Stimulated activated CD4-positive, alpha-beta T cell treated with anti-CD3 and anti-CD28 coated beads, Interleukin-1b, Interleukin-23, amount 100 ng/mL, for 24 hours (primary cell): ENCODE results near the gene CHCHD2.
"Not testable (repeated sequence)": the region's sequence is repeated elsewhere in the genome, so short reads cannot be mapped to it uniquely, and the experiment has no call there.

Experiments
- DNase-seq, 4 experiments: peaks; one replicate each; pipeline ENCODE4 v3.0.0-alpha.2; 2020; ENCODE audit warnings: low read depth in 4 of 4, low spot score in 1 of 4

The CHCHD2 gene

DNA sequence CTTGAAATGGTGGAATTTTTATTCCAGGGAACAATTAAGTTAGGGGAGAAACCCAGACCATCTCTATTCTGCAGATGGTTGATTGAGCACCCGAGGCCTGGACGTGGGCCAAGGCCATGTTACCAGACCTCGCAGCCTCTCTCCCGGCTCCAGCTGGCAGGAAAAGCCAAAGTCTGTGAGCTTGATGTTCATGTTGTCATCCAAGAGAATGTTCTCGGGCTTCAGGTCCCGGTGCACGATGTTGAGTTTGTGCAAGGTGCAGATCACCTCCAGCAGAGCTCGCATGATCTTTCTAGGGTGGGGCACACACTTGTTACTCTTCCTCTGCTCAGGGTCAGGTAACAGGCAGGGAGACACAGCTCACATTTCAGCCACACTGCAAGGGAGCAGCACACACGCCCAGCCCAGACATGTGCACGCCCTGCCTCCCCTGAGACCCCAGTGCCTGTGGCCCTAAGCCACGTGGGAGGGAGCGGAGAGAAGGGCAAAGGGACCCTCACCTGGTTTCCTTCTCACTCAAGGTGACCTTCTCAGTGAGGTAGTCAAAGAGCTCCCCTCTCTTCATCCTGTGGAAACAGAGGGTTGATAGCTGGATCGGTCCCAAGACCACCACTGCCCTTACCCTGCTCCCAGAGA is 23.0 kb downstream of the CHCHD2 start:
- no peak for DNase-seq

DNA sequence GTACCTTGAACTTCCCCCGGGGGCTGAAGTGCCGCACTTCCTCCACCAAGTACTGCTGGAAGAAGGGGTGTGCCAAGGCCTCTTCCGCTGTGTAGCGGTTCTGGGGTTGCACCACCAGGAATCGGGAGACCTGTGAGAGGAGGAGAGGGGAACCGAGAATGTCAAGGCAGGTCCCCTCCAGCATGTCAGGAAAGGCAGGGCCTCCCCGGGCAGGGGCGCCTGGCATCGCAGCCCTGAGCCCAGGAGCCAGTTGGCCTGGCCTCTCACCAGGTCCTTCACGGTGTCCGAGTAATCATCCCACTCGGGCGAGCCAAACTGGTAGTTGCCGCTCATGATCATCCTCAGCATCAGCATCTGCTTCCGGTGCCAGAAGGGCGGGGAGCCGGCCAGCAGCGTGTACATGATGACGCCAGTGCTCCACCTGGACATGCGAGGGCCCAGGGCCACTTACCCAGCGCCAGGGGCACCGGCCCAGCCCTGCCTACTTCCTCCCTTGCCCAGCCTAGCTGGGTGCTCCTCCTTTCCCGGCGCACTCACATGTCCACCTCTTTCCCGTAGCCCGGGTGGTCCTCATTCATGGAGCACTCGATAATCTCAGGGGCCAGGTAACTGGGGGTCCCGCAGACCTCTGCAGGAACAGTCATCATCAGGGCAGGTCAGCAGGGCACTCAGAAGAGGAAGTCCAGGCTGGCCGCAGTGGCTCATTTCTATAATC is 24.5 kb downstream of the CHCHD2 start:
- no peak for DNase-seq

DNA sequence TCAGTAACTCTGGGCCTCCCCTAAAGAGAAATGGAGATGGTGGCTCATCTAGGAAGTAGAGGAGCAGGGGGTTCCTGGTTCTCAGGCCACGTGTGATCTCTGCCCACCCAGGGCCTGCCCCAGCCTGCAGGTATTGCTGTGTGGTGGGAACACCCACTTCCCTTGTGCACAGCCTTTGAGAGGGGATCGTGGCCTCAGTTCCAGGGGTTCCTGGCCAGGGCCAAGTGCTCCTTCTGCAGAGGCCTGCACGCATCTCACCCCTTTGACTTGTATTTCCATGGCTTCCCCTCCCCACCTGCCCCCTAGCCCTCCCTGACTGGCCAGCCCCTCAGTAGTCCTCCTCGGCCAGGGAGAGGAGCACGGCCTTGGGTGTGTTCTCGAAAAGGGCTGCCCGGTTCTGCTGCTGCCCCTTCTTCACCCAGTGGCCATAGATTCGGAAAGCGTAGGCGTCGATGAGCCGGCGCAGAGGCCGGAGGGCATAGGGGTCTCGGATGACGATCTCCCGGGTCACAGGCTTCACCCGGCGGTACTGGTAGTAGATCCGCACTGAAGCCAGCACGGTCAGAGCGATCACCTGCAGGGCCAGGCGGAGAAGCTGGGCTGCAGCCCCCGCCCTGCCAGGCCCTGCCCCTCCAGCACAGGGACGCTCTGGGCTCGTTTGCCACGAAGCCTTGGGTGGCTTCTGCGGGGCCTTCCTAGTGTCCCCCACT is 25.4 kb downstream of the CHCHD2 start:
- DNase-seq, result not testable (repeated sequence)

DNA sequence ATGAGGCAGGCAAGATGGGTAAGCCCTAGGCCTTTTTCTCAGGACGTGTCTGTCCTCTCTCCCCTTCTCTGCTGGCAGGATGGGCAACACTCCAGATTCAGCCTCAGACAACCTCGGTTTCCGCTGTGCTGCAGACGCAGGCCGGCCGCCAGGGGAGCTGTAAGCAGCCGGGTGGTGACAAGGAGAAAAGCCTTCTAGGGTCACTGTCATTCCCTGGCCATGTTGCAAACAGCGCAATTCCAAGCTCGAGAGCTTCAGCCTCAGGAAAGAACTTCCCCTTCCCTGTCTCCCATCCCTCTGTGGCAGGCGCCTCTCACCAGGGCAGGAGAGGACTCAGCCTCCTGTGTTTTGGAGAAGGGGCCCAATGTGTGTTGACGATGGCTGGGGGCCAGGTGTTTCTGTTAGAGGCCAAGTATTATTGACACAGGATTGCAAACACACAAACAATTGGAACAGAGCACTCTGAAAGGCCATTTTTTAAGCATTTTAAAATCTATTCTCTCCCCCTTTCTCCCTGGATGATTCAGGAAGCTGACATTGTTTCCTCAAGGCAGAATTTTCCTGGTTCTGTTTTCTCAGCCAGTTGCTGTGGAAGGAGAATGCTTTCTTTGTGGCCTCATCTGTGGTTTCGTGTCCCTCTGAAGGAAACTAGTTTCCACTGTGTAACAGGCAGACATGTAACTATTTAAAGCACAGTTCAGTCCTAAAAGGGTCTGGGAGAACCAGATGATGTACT is 26.7 kb downstream of the CHCHD2 start:
- no peak for DNase-seq

DNA sequence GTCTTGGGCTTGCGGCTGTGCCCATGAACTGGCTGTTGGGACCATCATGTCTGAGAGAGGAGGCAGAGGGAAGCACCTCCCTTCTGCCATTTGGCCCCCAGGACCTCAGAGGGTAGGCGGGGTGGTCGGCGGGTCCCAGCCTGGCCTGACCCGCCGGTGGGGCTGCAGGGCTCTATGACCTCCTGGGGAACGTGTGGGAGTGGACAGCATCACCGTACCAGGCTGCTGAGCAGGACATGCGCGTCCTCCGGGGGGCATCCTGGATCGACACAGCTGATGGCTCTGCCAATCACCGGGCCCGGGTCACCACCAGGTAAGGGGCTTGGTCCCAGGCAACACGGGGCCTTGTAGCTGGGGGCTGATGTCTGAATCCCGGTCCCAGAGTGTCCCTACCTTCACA is 28.1 kb downstream of the CHCHD2 start:
- no peak for DNase-seq

DNA sequence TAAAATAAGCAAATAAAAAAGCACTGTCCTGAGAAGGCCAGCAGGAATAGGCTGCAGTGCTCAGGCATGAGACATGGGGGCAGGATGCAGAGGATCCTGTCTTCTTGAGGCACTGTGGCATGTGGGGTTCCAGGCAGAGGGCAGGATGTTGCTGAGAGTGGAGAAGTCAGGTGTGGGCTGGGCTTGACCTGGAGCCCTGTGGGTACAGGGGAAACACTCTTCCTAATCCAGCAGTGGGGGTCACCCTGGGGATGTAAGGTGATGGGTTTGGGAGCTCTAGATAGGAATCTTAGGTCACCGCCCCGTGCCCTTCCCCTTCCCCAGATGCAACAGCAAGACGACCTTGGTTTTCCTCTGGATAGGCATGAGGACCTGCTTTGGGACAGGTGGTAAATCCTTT is 28.6 kb downstream of the CHCHD2 start:
- no peak for DNase-seq

DNA sequence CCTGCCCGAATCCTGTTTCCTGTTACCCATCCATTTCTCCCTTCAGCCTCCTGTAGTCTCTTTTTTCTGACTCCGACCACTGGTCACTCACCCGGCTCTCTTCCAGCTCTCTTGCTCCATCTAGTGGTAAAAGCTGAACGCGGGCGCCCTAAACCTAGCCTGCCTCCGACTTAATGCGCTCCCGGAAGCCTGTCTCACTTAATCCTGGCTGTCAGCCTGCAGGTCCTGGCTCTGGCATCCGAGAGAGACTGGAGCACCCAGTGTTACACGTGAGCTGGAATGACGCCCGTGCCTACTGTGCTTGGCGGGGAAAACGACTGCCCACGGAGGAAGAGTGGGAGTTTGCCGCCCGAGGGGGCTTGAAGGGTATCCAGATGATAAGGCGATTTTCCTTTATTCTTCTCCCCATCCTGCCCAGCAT is 31.9 kb downstream of the CHCHD2 start:
- DNase-seq, result peak; percentile 28 to 51 (median 42)

DNA sequence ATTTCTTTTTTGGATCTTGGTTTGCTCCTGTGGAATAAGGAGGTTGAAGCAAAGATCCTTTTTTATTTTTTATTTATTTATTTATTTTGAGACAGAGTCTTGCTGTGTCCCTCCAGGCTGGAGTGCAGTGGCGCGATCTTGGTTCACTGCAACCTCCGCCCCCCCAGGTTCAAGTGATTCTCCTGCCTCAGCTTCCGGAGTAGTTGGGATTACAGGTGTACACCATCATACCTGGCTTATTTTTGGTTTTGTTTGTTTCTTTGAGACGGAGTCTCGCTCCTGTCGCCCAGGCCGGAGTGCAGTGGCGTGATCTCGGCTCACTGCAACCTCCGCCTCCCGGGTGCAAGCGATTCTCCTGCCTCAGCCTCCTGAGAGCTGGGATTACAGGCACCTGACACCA is 39.9 kb downstream of the CHCHD2 start:
- not testable (repeated sequence) for DNase-seq

DNA sequence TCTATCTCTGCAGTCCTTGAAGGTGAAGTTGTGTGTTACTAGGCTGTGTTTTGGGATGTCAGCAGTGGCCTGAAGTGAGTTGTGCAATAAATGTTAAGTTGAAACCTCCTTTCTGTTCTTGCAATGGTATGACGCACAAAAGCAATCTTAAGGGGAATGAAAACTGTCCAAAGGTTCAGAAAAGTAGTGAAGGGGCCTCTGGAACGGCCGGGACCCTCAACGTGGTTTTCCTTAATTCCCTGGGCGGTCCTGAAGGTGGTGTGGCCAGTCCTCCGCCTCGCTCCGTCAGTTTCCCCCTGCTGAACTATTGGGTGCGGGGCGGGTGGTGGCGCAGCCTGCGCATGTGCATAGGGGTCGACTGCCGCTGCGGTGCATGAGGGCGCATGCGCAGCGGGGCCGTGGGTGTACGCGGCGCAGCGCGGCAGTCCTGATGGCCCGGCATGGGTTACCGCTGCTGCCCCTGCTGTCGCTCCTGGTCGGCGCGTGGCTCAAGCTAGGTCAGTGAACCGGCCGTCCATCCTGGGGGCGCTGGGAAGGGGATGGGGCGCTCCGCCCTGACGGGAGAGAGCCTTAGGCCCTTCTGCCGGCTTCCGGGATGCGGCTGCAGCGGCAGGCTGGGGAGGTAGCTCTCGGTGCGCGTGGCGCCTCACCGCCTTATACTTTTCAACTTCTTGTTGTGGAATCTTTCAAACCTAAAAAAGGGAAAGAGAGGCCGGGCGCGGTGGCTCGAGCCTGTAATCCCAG is 42.2 kb downstream of the CHCHD2 start, which contains the start of gene SUMF2:
SUMF2 (plus strand) TSS at position 405 of the 744 bp plus-strand sequence; CDS start at position 431, 26 bp downstream.
- DNase-seq, result peak; percentile 73 to 85 (median 84)

DNA sequence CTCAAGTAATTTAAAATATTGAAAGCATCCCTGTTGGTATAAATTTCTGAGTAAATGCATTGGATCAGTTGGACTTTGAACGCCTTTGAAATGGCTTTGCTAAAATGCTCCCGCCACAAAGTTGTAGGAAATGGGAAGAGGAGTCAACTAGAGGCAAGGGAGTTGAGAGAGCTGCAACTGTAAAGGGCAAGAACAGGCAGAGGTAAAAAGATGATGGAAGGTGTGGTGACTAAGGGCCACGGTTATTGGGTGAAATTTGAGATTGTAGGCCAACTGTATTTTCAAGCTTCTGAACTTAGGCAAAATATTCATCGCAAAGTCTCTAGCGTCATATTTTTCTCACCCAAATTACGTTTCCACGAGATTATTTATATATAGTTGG is 42.8 kb downstream of the CHCHD2 start:
- no peak for DNase-seq

DNA sequence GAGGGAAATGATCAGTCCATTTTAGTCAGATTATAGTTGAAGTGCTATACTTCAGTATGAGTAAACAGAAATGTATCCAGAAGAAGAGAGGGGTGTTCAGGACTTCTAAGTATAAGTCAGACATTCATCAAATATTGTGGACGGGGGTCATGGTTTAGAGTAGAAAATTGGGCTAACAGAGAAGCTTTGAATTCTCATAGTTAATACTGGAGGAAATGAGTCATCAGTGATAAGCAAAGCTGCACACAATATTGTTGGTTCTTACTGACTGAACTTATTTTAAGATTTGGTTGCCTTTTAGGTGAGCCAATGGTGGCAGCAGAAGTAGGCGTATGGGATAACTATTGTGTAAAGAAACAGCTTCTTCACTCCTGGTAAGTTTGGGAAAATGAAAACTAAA is 43.9 kb downstream of the CHCHD2 start:
- no peak for DNase-seq

DNA sequence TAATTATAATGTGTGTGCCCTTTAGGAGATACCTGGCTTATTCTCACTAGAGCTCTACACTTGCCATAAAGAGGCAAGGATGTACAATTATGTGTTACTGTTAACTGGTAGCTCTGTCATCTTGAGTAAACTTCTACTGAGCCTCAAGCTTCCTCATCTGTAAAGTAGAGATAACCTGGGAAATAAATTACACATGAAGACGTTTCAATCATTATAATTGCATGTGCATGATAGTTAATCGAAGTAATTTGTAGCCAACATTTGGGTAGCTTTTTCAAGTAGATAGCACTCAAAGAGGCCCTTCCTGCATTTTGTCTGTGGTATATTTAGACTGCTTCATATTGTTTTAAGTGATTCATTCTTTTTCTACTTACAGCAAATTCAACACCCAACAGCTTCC is 52.3 kb downstream of the CHCHD2 start:
- DNase-seq, result no peak

DNA sequence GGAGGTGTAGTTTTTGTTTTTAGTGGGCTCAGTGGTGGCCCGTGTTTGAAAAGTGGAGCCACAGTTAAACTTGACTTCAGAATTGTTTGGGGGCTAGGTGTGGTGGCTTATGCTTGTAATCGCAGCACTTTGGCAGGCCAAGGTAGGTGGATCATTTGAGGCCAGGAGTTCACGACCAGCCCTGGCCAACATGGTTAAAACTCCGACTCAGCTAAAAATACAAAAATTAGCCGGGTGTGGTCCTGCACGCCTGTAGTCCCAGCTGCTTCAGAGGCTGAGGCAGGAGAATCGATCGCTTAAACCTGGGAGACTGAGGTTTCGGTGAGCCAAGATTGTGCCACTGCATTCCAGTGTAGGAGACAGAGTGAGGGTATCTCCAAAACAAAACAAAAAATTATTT is 52.9 kb downstream of the CHCHD2 start:
- no peak for DNase-seq
